A549 (cell line): ENCODE measurements around the gene GLA. TPM values are rescaled to one million over a fixed set of nuclear protein-coding genes. Genes with fewer than 3 reads are reported as not detected.

Experiments used
- ATAC-seq, 2 experiments: fragments of 200-7000 bp in 1 of 2; fragments of >200 bp in 1 of 2; cut with Nextera tagmentation in 1 of 2; cut with Tn5 transposase in 1 of 2; 3 replicates each; pipeline versions ENCODE4 v1.8.0 to v1.9.1; 2018 to 2020; ENCODE audit warnings: mild to moderate bottlenecking in 1 of 2, moderate library complexity in 1 of 2
- CTCF ChIA-PET: fragments of 300-600 bp; sonication (Branson Sonifier 250); formaldehyde crosslinking; extraction: SDS; loops from one replicate; lab custom pipeline; 2021; ENCODE audit warnings: antibody characterized with exemption, inconsistent platforms; lab: Yijun Ruan, JAX
- POLR2A ChIA-PET: fragments of 350-600 bp; formaldehyde crosslinking; extraction: SDS; loops from one replicate; lab custom pipeline; 2021; ENCODE audit warnings: antibody characterized with exemption, inconsistent platforms; lab: Yijun Ruan, JAX
- DNase-seq, 2 experiments: peaks; one replicate each; pipeline versions ENCODE4 v3.0.0 to v3.0.0-alpha.2; 2011 to 2016; ENCODE audit warnings: low read depth in 1 of 2, low spot score in 1 of 2
- FAIRE-seq: peaks from 2 replicates; lab custom pipeline; 2011; peaks lifted over from hg19 to GRCh38; lab: Jason Lieb, UNC
- H3K27ac ChIP-seq, 2 experiments: fragments of >200 bp; sonication (Bioruptor Twin); formaldehyde crosslinking; 3 replicates each; pipeline ENCODE4 v1.5.1; 2016 to 2017
- H3K4me1 ChIP-seq: fragments of >200 bp; sonication (Bioruptor Twin); formaldehyde crosslinking; 3 replicates; pipeline ENCODE4 v1.6.1; 2016
- H3K4me2 ChIP-seq: fragments of >200 bp; sonication (Bioruptor Twin); formaldehyde crosslinking; 3 replicates; pipeline ENCODE4 v1.6.1; 2016
- H3K4me3 ChIP-seq: fragments of >200 bp; sonication (Bioruptor Twin); formaldehyde crosslinking; 3 replicates; pipeline ENCODE4 v1.5.1; 2016
- H3K9me3 ChIP-seq: fragments of >200 bp; sonication (Bioruptor Twin); formaldehyde crosslinking; 3 replicates; pipeline ENCODE4 v1.6.1; 2016
- CHD4 ChIP-seq: fragments of 200-600 bp; sonication (generic); IDR thresholded peaks from 2 replicates; pipeline ENCODE4 v1.6.1; 2016; ENCODE audit warnings: antibody characterized with exemption, mild to moderate bottlenecking, borderline replicate concordance
- HEYL ChIP-seq: fragments of 250-450 bp; sonication (Bioruptor Pico); IDR thresholded peaks from 2 replicates; pipeline ENCODE4 v1.8.0; 2021; ENCODE audit warnings: mild to moderate bottlenecking, moderate library complexity
- HOXA7 ChIP-seq: fragments of 250-450 bp; sonication (Bioruptor Pico); IDR thresholded peaks from 2 replicates; pipeline ENCODE4 v1.5.0; 2020; ENCODE audit warnings: mild to moderate bottlenecking, moderate library complexity
- HOXB13 ChIP-seq: fragments of 250-450 bp; sonication (Bioruptor Pico); IDR thresholded peaks from 2 replicates; pipeline ENCODE4 v1.5.0; 2020; ENCODE audit warnings: low read depth, mild to moderate bottlenecking, moderate library complexity
- HOXB5 ChIP-seq: fragments of 250-450 bp; sonication (Bioruptor Pico); IDR thresholded peaks from 2 replicates; pipeline ENCODE4 v1.5.0; 2020; ENCODE audit warnings: mild to moderate bottlenecking, moderate library complexity
- JUN ChIP-seq, 2 experiments: fragments of >200 bp; sonication (Bioruptor Twin); formaldehyde crosslinking; IDR thresholded peaks; 2 replicates in 1 of 2; 3 replicates in 1 of 2; pipeline ENCODE4 v1.6.1; 2016 to 2017
- JUNB ChIP-seq: fragments of >200 bp; sonication (Bioruptor Twin); formaldehyde crosslinking; IDR thresholded peaks from 2 replicates; pipeline ENCODE4 v1.6.1; 2016
- MAFK ChIP-seq: fragments of 450-650 bp; IDR thresholded peaks from 2 replicates; pipeline ENCODE4 v1.6.1; 2014; ENCODE audit not compliant: partially characterized antibody
- MAZ ChIP-seq: fragments of 150-350 bp; IDR thresholded peaks from 2 replicates; pipeline ENCODE4 v1.6.1; 2014; ENCODE audit warnings: antibody characterized with exemption, low read depth, low read length, borderline replicate concordance
- MYC ChIP-seq: IDR thresholded peaks from 2 replicates; pipeline ENCODE4 v1.6.1; 2012; ENCODE audit warnings: mild to moderate bottlenecking, inconsistent platforms, low read length, improper control_type of control experiment, borderline replicate concordance
- NR3C1 ChIP-seq: fragments of >200 bp; sonication (Bioruptor Twin); formaldehyde crosslinking; IDR thresholded peaks from 3 replicates; pipeline ENCODE4 v1.6.1; 2017
- PHF8 ChIP-seq: fragments of 200-600 bp; sonication (generic); IDR thresholded peaks from 2 replicates; pipeline ENCODE4 v1.6.1; 2016; ENCODE audit warnings: low read depth, mild to moderate bottlenecking, antibody characterized with exemption, moderate library complexity, borderline replicate concordance
- RAD21 ChIP-seq, 2 experiments: fragments of >200 bp in 1 of 2; sonication (Bioruptor Twin) in 1 of 2; formaldehyde crosslinking in 1 of 2; IDR thresholded peaks in 1 of 2; conservative IDR thresholded peaks in 1 of 2; 2 replicates in 1 of 2; 3 replicates in 1 of 2; pipeline ENCODE4 v1.6.1; 2012 to 2018; ENCODE audit warnings: inconsistent platforms in 1 of 2
- RCOR1 ChIP-seq: fragments of 150-350 bp; IDR thresholded peaks from 2 replicates; pipeline ENCODE4 v1.6.1; 2014; ENCODE audit warnings: antibody characterized with exemption, low read length, low read depth
- TFCP2L1 ChIP-seq: fragments of 250-450 bp; sonication (Bioruptor Pico); IDR thresholded peaks from 2 replicates; pipeline ENCODE4 v1.5.0; 2021; ENCODE audit warnings: mild to moderate bottlenecking
- WGBS: methylation state at CpG from one replicate; pipeline ENCODE4 v1.1.6; 2017; ENCODE audit errors: missing lambda C conversion rate; 5-methylcytosine and 5-hydroxymethylcytosine counted together
- polyA plus RNA-seq, 4 experiments: library from polyadenylated mRNA; depleted of rRNA in 3 of 4; stranded (reverse); fragments of >200 nt; fragmentation: RNase III in 1 of 4; extraction: RNeasy Plus Mini Kit Qiagen cat#74134 plus additional on column Dnase treatment in 1 of 4; gene quantifications; 2 replicates in 3 of 4; 3 replicates in 1 of 4; pipeline ENCODE4 v1.2.3, GENCODE V29; 2011 to 2017
- TF ChIP-seq, protein P1 (sequence below): fragments of 450-650 bp; IDR thresholded peaks from 2 replicates; pipeline ENCODE4 v1.6.1; 2014; ENCODE audit warnings: antibody characterized with exemption
- TF ChIP-seq, protein P2 (sequence below): fragments of >200 bp; sonication (Bioruptor Twin); formaldehyde crosslinking; IDR thresholded peaks from 3 replicates; pipeline ENCODE4 v1.6.1; 2016
- TF ChIP-seq, protein P3 (sequence below): fragments of 250-450 bp; sonication (Bioruptor Pico); IDR thresholded peaks from 2 replicates; pipeline ENCODE4 v1.5.0; 2021; ENCODE audit warnings: mild to moderate bottlenecking, moderate library complexity, borderline replicate concordance

The GLA gene
- polyA plus RNA-seq, 2 of the 4 experiments (the other 2 are of a cell fraction), result 148 to 184 TPM

DNA sequence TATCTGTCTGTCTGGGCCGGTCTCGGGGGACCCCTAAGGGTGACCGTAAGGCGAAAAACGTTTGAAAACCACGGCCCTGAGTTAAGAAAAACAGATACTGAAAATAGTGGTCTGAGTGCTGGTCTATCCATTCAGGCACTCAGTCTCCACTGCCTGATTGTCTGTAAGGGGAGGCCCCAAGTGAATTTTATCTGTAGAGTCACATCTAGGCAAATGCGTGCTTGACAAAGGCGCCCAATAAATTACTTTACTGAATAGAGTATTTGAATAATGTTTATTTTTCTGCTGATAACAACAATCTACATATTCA lies 762 bp upstream of the GLA start:
- H3K4me3 ChIP-seq, result peak overlapping the region; percentile 76

DNA sequence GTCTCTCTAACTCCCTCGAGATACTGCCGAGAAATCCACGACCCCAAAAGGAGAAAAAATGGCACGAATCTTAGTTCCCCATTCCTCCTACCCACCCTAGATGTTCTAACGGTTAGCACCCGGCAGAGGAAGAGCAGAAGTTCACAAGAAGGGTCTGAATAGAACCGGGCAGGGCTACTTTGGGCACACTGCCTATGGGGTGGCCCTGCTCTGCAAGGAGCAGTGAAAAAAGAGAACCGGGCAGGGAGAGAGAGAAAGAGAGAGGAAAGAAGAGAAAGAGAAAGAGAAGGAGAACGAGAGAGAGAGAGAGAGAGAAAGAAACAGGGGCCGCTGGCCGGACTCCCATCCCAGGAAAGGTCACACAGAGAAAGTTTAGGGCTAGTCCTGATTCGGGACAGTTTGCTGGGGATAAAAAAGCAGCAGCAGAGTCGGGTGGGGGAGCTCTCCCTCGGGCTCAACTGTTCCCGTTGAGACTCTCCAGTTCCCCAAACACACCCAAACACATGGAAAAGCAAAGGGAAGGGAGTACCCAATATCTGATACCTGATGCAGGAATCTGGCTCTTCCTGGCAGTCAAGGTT lies 468 bp downstream of the GLA start:
- ChIA-PET CTCF (no interaction called here), POLR2A (interaction anchor here (1.0 to 1.3 kb wide), 5 partner anchors 9 to 59 kb away, joined by 3 to 11 read pairs (median 4); partner anchors contain the start of genes RPL36A and TIMM8A)
- no peak for FAIRE-seq
- under 1% methylated on average over 15 of the region's 15 CpGs for WGBS
- Histone ChIP-seq H3K4me2 (peak overlapping the region; percentile 80), H3K27ac (peak overlapping the region; percentile 84 to 94), H3K9me3 (no peaks in the 10 kb centered on the region), H3K4me1 (peaks cover 17% of the 10 kb centered on the region; the same call in 2 of the 3 replicates), H3K4me3 (peak overlapping the region; percentile 72)
- peak; percentile 37 to 52 for ATAC-seq
- DNase-seq, result no peak
- TF ChIP-seq, protein P1, sequence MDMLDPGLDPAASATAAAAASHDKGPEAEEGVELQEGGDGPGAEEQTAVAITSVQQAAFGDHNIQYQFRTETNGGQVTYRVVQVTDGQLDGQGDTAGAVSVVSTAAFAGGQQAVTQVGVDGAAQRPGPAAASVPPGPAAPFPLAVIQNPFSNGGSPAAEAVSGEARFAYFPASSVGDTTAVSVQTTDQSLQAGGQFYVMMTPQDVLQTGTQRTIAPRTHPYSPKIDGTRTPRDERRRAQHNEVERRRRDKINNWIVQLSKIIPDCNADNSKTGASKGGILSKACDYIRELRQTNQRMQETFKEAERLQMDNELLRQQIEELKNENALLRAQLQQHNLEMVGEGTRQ, result no peak
- TF ChIP-seq PHF8, result peak; percentile 28; the same call in 1 of the 2 replicates

More for the DNA sequence above, 762 bp upstream of the GLA start:
- 3% methylated on average over 8 of the region's 8 CpGs for whole genome bisulfite sequencing
- CTCF ChIA-PET, result no interaction called here
- peaks cover 17% of the 10 kb centered on the region; the same call in 2 of the 3 replicates for H3K4me1 ChIP-seq
- H3K4me2 ChIP-seq, result peak overlapping the region; percentile 97
- DNase-seq (no peak), FAIRE-seq (no peak), ATAC-seq (peak; percentile 43 to 47; a peak in 4 of 6 replicates)
- peak overlapping the region; percentile 88 to 94 for H3K27ac ChIP-seq
- H3K9me3 ChIP-seq, result no peaks in the 10 kb centered on the region
- POLR2A ChIA-PET, result no interaction called here
- no peak for TF ChIP-seq HOXB13 (CRISPR knock-in tag)
- no peak for TF ChIP-seq TFCP2L1 (CRISPR knock-in tag)
- no peak for TF ChIP-seq JUN (IDR thresholded peaks at IDR 0.05)
- TF ChIP-seq CHD4, result no peak
- peak; percentile 79; the same call in 1 of the 2 replicates for TF ChIP-seq PHF8
- TF ChIP-seq RAD21 (conservative IDR thresholded peaks at IDR 0.05 in 1 of 2, IDR thresholded peaks at IDR 0.05 in 1 of 2), result no peak

DNA sequence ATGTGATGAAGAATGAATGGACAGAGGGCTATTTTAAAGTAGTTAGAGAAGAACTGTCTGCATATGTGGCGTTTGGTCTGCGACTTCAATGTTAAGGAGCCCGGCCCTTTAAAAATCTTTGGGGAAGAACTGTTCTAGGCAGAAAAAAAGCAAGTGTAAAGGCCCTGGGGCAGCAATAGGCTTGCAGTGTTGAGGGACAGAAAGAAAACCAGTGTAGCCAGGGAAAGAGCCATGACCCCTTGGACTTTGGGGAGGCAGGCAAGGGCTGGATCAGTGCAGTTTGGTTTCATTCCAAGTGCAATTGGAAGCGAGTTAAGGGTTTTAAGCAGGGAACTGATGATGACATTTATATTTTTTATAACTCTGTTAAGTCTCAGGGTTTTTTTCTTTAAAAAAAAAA lies 7.9 kb downstream of the GLA start:
- H3K9me3 ChIP-seq, result no peaks in the 10 kb centered on the region
- CTCF ChIA-PET, result no interaction called here
- FAIRE-seq (no peak), ATAC-seq (no peak), DNase-seq (no peak)
- H3K4me3 ChIP-seq, result no peak overlapping the region
- no peak overlapping the region for H3K27ac ChIP-seq
- POLR2A ChIA-PET, result interaction anchor here (3.2 kb wide), 1 partner anchor 9 kb away, joined by 19 read pairs; the partner anchor contains the start of gene RPL36A
- H3K4me2 ChIP-seq, result no peak overlapping the region
- no peak for TF ChIP-seq MYC
- no peak for TF ChIP-seq HOXB5 (CRISPR knock-in tag)
- TF ChIP-seq HOXA7 (CRISPR knock-in tag), result peak; percentile 72; the same call in 1 of the 2 replicates
- TF ChIP-seq RCOR1, result no peak
- no peak for TF ChIP-seq JUNB
- TF ChIP-seq, all 56 proteins: peak for 1
- no peaks in the 10 kb centered on the region for H3K4me1 ChIP-seq
- WGBS, result 93% methylated on average over 4 of the region's 4 CpGs

DNA sequence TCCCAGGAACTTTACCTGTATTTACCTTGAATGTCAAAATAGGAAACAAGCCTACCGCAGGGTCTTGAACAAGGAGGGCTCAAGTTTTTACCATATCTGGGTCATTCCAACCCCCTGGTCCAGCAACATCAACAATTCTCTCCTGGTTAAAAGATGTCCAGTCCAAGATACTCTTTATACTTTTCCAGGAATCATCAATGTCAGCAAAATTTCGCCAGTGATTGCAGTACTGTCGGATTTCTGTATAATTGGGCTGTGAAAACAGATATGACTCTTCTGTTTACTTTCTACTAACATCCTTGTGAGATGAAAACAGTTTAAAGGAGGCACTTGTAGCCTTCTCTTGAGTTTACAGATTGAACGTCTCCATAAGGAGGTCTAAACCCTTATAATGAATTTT lies 9.0 kb downstream of the GLA start:
- FAIRE-seq, result no peak
- TF ChIP-seq MAZ, result no peak
- TF ChIP-seq, protein P2, sequence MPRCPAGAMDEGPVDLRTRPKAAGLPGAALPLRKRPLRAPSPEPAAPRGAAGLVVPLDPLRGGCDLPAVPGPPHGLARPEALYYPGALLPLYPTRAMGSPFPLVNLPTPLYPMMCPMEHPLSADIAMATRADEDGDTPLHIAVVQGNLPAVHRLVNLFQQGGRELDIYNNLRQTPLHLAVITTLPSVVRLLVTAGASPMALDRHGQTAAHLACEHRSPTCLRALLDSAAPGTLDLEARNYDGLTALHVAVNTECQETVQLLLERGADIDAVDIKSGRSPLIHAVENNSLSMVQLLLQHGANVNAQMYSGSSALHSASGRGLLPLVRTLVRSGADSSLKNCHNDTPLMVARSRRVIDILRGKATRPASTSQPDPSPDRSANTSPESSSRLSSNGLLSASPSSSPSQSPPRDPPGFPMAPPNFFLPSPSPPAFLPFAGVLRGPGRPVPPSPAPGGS, result no peak
- TF ChIP-seq HEYL (CRISPR knock-in tag), result no peak
- TF ChIP-seq NR3C1, result no peak
- TF ChIP-seq MAFK, result peak; percentile 82
- TF ChIP-seq, protein P3, sequence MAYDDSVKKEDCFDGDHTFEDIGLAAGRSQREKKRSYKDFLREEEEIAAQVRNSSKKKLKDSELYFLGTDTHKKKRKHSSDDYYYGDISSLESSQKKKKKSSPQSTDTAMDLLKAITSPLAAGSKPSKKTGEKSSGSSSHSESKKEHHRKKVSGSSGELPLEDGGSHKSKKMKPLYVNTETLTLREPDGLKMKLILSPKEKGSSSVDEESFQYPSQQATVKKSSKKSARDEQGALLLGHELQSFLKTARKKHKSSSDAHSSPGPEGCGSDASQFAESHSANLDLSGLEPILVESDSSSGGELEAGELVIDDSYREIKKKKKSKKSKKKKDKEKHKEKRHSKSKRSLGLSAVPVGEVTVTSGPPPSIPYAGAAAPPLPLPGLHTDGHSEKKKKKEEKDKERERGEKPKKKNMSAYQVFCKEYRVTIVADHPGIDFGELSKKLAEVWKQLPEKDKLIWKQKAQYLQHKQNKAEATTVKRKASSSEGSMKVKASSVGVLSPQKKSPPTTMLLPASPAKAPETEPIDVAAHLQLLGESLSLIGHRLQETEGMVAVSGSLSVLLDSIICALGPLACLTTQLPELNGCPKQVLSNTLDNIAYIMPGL (CRISPR knock-in tag), result no peak
- no peak for ATAC-seq
- Histone ChIP-seq H3K27ac (no peak overlapping the region), H3K4me2 (no peak overlapping the region), H3K9me3 (no peaks in the 10 kb centered on the region), H3K4me1 (peaks cover 5% of the 10 kb centered on the region; the same call in 2 of the 3 replicates), H3K4me3 (no peak overlapping the region)
- DNase-seq, result no peak
- CTCF ChIA-PET, result no interaction called here
- POLR2A ChIA-PET, result interaction anchor here (1.4 kb wide), 1 partner anchor 9 kb away, joined by 3 read pairs; the partner anchor contains the start of genes GLA and HNRNPH2
- WGBS, result 89% methylated on average over 4 of the region's 4 CpGs
